Pulmonary artery endothelial cell (primary cell): ENCODE results near the gene MAD1L1. TPM values are rescaled to one million over a fixed set of nuclear protein-coding genes. Genes with fewer than 3 reads are reported as not detected.
"Not testable (repeated sequence)": the region's sequence is repeated elsewhere in the genome, so short reads cannot be mapped to it uniquely, and the experiment has no call there.

ENCODE experiments used
- DNase-seq: peaks from one replicate; pipeline ENCODE4 v3.0.0-alpha.2; 2011; ENCODE audit warnings: low read depth, low spot score
- total RNA-seq: library from RNA; depleted of rRNA; stranded (reverse); fragments of >200 nt; gene quantifications from 2 replicates; pipeline ENCODE4 v1.2.3, GENCODE V29; 2014

The MAD1L1 gene
- total RNA-seq, 1 donor from 2014 or later: 53.2 TPM

- no peak for DNase-seq
Measured at GRCh38 chr7:1974290-1975101, 258.2 kb downstream of the MAD1L1 start.

- DNase-seq: no peak
Measured at GRCh38 chr7:1973321-1974251, 259.2 kb downstream of the MAD1L1 start.

- DNase-seq: no peak
Measured at GRCh38 chr7:1972744-1973143, 260.0 kb downstream of the MAD1L1 start.

GRCh38 chr7:1971946-1972654 lies 260.6 kb downstream of the MAD1L1 start:
- DNase-seq: no peak

- no peak for DNase-seq
Measured at GRCh38 chr7:1970895-1971294, 261.9 kb downstream of the MAD1L1 start.

GRCh38 chr7:1970285-1970660 lies 262.5 kb downstream of the MAD1L1 start:
- DNase-seq: not testable (repeated sequence)

- DNase-seq: no peak
Measured at GRCh38 chr7:1969459-1970284, 263.1 kb downstream of the MAD1L1 start.

GRCh38 chr7:1968397-1969111 lies 264.2 kb downstream of the MAD1L1 start:
- no peak for DNase-seq

GRCh38 chr7:1967512-1968396 lies 265.0 kb downstream of the MAD1L1 start:
- DNase-seq: no peak

- DNase-seq: no peak
Measured at GRCh38 chr7:1966631-1967200, 266.0 kb downstream of the MAD1L1 start.

- no peak for DNase-seq
Measured at GRCh38 chr7:1965579-1966294, 267.0 kb downstream of the MAD1L1 start.

GRCh38 chr7:1964913-1965578 lies 267.7 kb downstream of the MAD1L1 start:
- no peak for DNase-seq

GRCh38 chr7:1964211-1964912 lies 268.4 kb downstream of the MAD1L1 start:
- DNase-seq: no peak

- DNase-seq: no peak
Measured at GRCh38 chr7:1963575-1963974, 269.2 kb downstream of the MAD1L1 start.

- DNase-seq: no peak
Measured at GRCh38 chr7:1961701-1962276, 271.0 kb downstream of the MAD1L1 start.

GRCh38 chr7:1959305-1959704 lies 273.4 kb downstream of the MAD1L1 start:
- no peak for DNase-seq
